GM18951 (cell line): ENCODE results near the gene TRMT1L.
"Not testable (repeated sequence)": the region's sequence is repeated elsewhere in the genome, so short reads cannot be mapped to it uniquely, and the experiment has no call there.

Experiments
- POLR2A ChIP-seq: IDR thresholded peaks from 4 replicates; pipeline ENCODE4 v1.6.1; 2011; ENCODE audit warnings: mild to moderate bottlenecking; ENCODE audit not compliant: insufficient read length, insufficient read depth; ENCODE audit errors: extremely low read depth
- in situ Hi-C: fragments of 300-500 bp; cut with MboI; formaldehyde crosslinking; loops from one replicate; pipeline ENCODE4 v1.12.0; 2022; ENCODE audit warnings: low sequenced_read_pairs, mixed read lengths, inconsistent platforms; ENCODE audit not compliant: unreplicated experiment

The TRMT1L gene

GRCh38 chr1:185156854-185157598, at the start of gene TRMT1L, which contains the start of gene SWT1:
TSS of gene TRMT1L (minus strand) at chr1:185156953. CDS start at chr1:185156712, 241 bp downstream.
TSS of gene SWT1 (plus strand) at chr1:185157167. CDS start at chr1:185160842, 3,675 bp downstream.
- in situ Hi-C loops, result loop anchor here (25.0 kb wide), 1 partner anchor 345 kb away; no protein-coding TSS in a partner anchor

GRCh38 chr1:185200889-185201288, 44.1 kb upstream of the TRMT1L start:
- in situ Hi-C loops, result no loop called here
- no peak for TF ChIP-seq POLR2A

More at GRCh38 chr1:185156854-185157598, at the start of gene TRMT1L, which contains the start of gene SWT1:
- TF ChIP-seq POLR2A, result peak; percentile 88

- in situ Hi-C loops, result not testable (repeated sequence)
These were observed 42.0 kb upstream of the TRMT1L start for GRCh38 chr1:185198712-185199111.

- TF ChIP-seq POLR2A, result no peak
- in situ Hi-C loops, result no loop called here
These were observed 37.0 kb upstream of the TRMT1L start for GRCh38 chr1:185193756-185194155.

GRCh38 chr1:185170291-185170848, 13.6 kb upstream of the TRMT1L start:
- TF ChIP-seq POLR2A, result no peak
- in situ Hi-C loops, result loop anchor here (25.0 kb wide), 1 partner anchor 358 kb away; no protein-coding TSS in a partner anchor

GRCh38 chr1:185166106-185166505, 9.4 kb upstream of the TRMT1L start:
- in situ Hi-C loops, result loop anchor here (25.0 kb wide), 1 partner anchor 354 kb away; no protein-coding TSS in a partner anchor
- no peak for TF ChIP-seq POLR2A

- TF ChIP-seq POLR2A, result no peak
- in situ Hi-C loops, result loop anchor here (25.0 kb wide), 1 partner anchor 350 kb away; no protein-coding TSS in a partner anchor
These were observed 5.7 kb upstream of the TRMT1L start for GRCh38 chr1:185162491-185162890.

- in situ Hi-C loops, result loop anchor here (25.0 kb wide), 1 partner anchor 348 kb away; no protein-coding TSS in a partner anchor
- TF ChIP-seq POLR2A, result no peak
These were observed 3.2 kb upstream of the TRMT1L start for GRCh38 chr1:185159966-185160365.

GRCh38 chr1:185158800-185159199, 2.0 kb upstream of the TRMT1L start:
- in situ Hi-C loops, result loop anchor here (25.0 kb wide), 1 partner anchor 346 kb away; no protein-coding TSS in a partner anchor

GRCh38 chr1:185157599-185158412, 1.1 kb upstream of the TRMT1L start:
- in situ Hi-C loops, result loop anchor here (25.0 kb wide), 1 partner anchor 346 kb away; no protein-coding TSS in a partner anchor
- no peak for TF ChIP-seq POLR2A

More at GRCh38 chr1:185158800-185159199, 2.0 kb upstream of the TRMT1L start:
- no peak for TF ChIP-seq POLR2A

GRCh38 chr1:185156288-185156853, 382 bp downstream of the TRMT1L start:
- in situ Hi-C loops, result loop anchor here (25.0 kb wide), 1 partner anchor 344 kb away; no protein-coding TSS in a partner anchor
- no peak for TF ChIP-seq POLR2A

GRCh38 chr1:185155600-185156287, 1.0 kb downstream of the TRMT1L start:
- in situ Hi-C loops, result loop anchor here (25.0 kb wide), 1 partner anchor 343 kb away; no protein-coding TSS in a partner anchor
- TF ChIP-seq POLR2A, result no peak

- TF ChIP-seq POLR2A, result no peak
- in situ Hi-C loops, result loop anchor here (25.0 kb wide), 1 partner anchor 343 kb away; no protein-coding TSS in a partner anchor
These were observed 1.7 kb downstream of the TRMT1L start for GRCh38 chr1:185154912-185155513.
